GM23248 (cell line): Measurements from ENCODE around the gene PREX1. TPM values are rescaled to one million over a fixed set of nuclear protein-coding genes. Genes with fewer than 3 reads are reported as not detected.

ENCODE experiments used
- DNase-seq: peaks from one replicate; pipeline ENCODE4 v3.0.0-alpha.2; 2015
- H2AFZ ChIP-seq: fragments of 200-600 bp; sonication (generic); 2 replicates; pipeline ENCODE4 v1.6.1; 2016; ENCODE audit warnings: antibody characterized with exemption
- H3F3A ChIP-seq: fragments of 200-600 bp; sonication (generic); 2 replicates; pipeline ENCODE4 v1.6.1; 2016; ENCODE audit warnings: mild to moderate bottlenecking, antibody characterized with exemption, mixed run types; ENCODE audit not compliant: insufficient read depth
- H3K27ac ChIP-seq: fragments of 200-600 bp; sonication (generic); 2 replicates; pipeline ENCODE4 v1.5.1; 2016; ENCODE audit warnings: mild to moderate bottlenecking
- H3K27me3 ChIP-seq: fragments of 200-600 bp; sonication (generic); replicated peaks from 2 replicates; pipeline ENCODE4 v1.6.1; 2016; ENCODE audit warnings: mild to moderate bottlenecking; ENCODE audit not compliant: insufficient read depth
- H3K36me3 ChIP-seq: fragments of 200-600 bp; sonication (generic); 2 replicates; pipeline ENCODE4 v1.6.1; 2016; ENCODE audit warnings: low read depth, mild to moderate bottlenecking
- H3K4me1 ChIP-seq: fragments of 200-600 bp; sonication (generic); 2 replicates; pipeline ENCODE4 v1.6.1; 2016; ENCODE audit warnings: mild to moderate bottlenecking; ENCODE audit not compliant: insufficient read depth
- H3K4me2 ChIP-seq: fragments of 200-600 bp; sonication (generic); one replicate; pipeline ENCODE4 v1.6.1; 2016; ENCODE audit warnings: mild to moderate bottlenecking; ENCODE audit not compliant: unreplicated experiment
- H3K4me3 ChIP-seq: fragments of 200-600 bp; sonication (generic); 2 replicates; pipeline ENCODE4 v1.5.1; 2016; ENCODE audit warnings: mild to moderate bottlenecking
- H3K79me2 ChIP-seq: fragments of 200-600 bp; sonication (generic); 2 replicates; pipeline ENCODE4 v1.6.1; 2016; ENCODE audit warnings: mild to moderate bottlenecking; ENCODE audit not compliant: insufficient read depth
- H3K9ac ChIP-seq: fragments of 200-600 bp; sonication (generic); 2 replicates; pipeline ENCODE4 v1.6.1; 2016; ENCODE audit warnings: mild to moderate bottlenecking
- H3K9me2 ChIP-seq: fragments of 200-600 bp; sonication (generic); 2 replicates; pipeline ENCODE4 v1.6.1; 2016; ENCODE audit warnings: mixed run types, mild to moderate bottlenecking, moderate library complexity; ENCODE audit not compliant: insufficient read depth
- H3K9me3 ChIP-seq: fragments of 200-600 bp; sonication (generic); one replicate; pipeline ENCODE4 v1.6.1; 2017; ENCODE audit warnings: low read depth
- H4K20me1 ChIP-seq: fragments of 200-600 bp; sonication (generic); 2 replicates; pipeline ENCODE4 v1.6.0; 2016; ENCODE audit not compliant: insufficient read depth
- EZH2 ChIP-seq: fragments of 200-600 bp; sonication (generic); IDR thresholded peaks from 2 replicates; pipeline ENCODE4 v1.6.1; 2018; ENCODE audit warnings: antibody characterized with exemption, mild to moderate bottlenecking; ENCODE audit not compliant: insufficient read depth, poor library complexity, severe bottlenecking
- EZH2phosphoT487 ChIP-seq: fragments of 200-600 bp; sonication (generic); IDR thresholded peaks from 2 replicates; pipeline ENCODE4 v1.6.1; 2018; ENCODE audit warnings: antibody characterized with exemption, moderate library complexity, mild to moderate bottlenecking, low read depth; ENCODE audit not compliant: insufficient read depth
- WGBS, 2 experiments: methylation state at CpG; one replicate each; pipeline ENCODE4 v1.1.6; 2015 to 2017; ENCODE audit warnings: low lambda C conversion rate in 2 of 2, low coverage in 1 of 2; ENCODE audit errors: missing lambda C conversion rate in 2 of 2; 5-methylcytosine and 5-hydroxymethylcytosine counted together
- in situ Hi-C: fragments of 300-500 bp; cut with MboI; formaldehyde crosslinking; loops from 2 replicates; pipeline ENCODE4 v1.15.0; 2020
- polyA plus RNA-seq: library from polyadenylated mRNA; unstranded; fragments of >200 nt; fragmentation: Nextera tagmentation; extraction: Ambion mirVana; gene quantifications from 2 replicates; pipeline ENCODE4 v1.2.1, GENCODE V29; 2016
- total RNA-seq: library from RNA; depleted of rRNA; stranded (reverse); fragments of >200 nt; shearing (Covaris generic); gene quantifications from 2 replicates; pipeline ENCODE4 v1.2.3, GENCODE V29; 2014

The PREX1 gene
- total and polyA plus RNA-seq, 2 experiments from 2014 or later = 0.13 to 0.65 TPM

DNA sequence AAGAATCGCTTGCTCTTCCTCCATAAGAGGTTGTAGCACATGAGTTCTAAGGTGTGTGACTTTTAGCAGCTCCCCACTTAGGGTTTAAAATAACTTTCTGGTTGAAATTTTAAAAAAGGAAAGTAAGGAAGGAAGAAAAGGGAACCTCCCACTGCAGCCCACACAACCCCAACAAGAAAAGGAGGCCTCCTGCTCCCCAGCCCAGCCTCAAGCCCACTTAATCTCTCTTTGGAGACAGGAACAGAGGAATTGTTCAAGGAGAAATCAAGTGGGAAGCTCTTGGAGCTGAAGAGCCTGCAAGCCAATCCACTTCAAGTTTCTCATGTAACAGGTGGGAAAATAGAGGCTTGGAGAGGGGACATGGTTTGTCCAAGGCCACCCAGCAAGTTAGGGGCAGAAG is 39.1 kb upstream of the PREX1 start:
- 70 to 85% methylated on average over 1 of the region's 1 CpG for WGBS, 2 experiments
- no peak overlapping the region for H3K27ac ChIP-seq
- H2AFZ ChIP-seq = no peak overlapping the region
- H4K20me1 ChIP-seq = no peaks in the 10 kb centered on the region
- no peaks in the 10 kb centered on the region for H3K79me2 ChIP-seq
- no peak overlapping the region for H3K4me3 ChIP-seq
- no peak for TF ChIP-seq EZH2phosphoT487
- TF ChIP-seq EZH2 = no peak
- H3K36me3 ChIP-seq = no peaks in the 10 kb centered on the region
- H3K9me3 ChIP-seq = no peaks in the 10 kb centered on the region
- no peak overlapping the region for H3K4me2 ChIP-seq
- no peaks in the 10 kb centered on the region for H3F3A ChIP-seq
- H3K27me3 ChIP-seq = peaks cover 20% of the 10 kb centered on the region
- in situ Hi-C loops = no loop called here
- H3K9me2 ChIP-seq = no peaks in the 10 kb centered on the region
- no peaks in the 10 kb centered on the region for H3K4me1 ChIP-seq
- no peak overlapping the region for H3K9ac ChIP-seq
- no peak for DNase-seq

DNA sequence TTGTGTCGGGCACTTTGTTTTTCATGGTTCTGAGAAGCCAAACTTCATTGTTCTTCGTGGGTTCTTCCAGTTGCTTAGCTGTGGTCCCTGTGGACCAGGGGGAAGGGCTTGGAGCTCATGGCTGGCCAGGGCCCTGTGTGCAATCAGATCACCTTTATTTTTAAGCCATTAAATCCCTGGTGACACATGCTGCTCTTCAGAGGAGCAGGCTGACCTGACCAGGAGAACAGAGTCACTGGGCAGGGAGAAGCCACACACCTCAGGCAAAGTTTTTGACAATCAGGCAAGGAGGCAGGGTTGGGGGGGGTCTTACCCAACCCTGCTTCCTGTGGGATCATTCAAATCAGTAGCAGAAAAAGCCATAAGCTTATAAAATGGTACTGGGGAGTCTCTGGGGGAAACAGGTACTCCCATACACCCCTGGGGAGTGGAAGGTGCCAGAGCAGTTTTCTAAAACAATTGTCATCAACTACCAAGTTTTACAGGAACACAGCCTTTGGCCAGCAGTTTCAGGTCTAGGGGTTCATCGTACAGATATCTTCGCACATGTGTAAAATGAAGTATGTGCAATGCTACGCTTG is 37.0 kb upstream of the PREX1 start:
- TF ChIP-seq EZH2 (no peak), EZH2phosphoT487 (no peak)
- no peaks in the 10 kb centered on the region for H3F3A ChIP-seq
- no peak overlapping the region for H3K9ac ChIP-seq
- no peaks in the 10 kb centered on the region for H3K36me3 ChIP-seq
- H2AFZ ChIP-seq = no peak overlapping the region
- peaks cover 20% of the 10 kb centered on the region for H3K27me3 ChIP-seq
- no peaks in the 10 kb centered on the region for H3K9me2 ChIP-seq
- DNase-seq = no peak
- H3K9me3 ChIP-seq = no peaks in the 10 kb centered on the region
- H3K27ac ChIP-seq = no peak overlapping the region
- H3K79me2 ChIP-seq = no peaks in the 10 kb centered on the region
- H3K4me2 ChIP-seq = no peak overlapping the region
- H3K4me1 ChIP-seq = no peaks in the 10 kb centered on the region
- in situ Hi-C loops = no loop called here
- no peak overlapping the region for H3K4me3 ChIP-seq
- no peaks in the 10 kb centered on the region for H4K20me1 ChIP-seq
- WGBS, 2 experiments = 77 to 78% methylated on average over 5 of the region's 5 CpGs

DNA sequence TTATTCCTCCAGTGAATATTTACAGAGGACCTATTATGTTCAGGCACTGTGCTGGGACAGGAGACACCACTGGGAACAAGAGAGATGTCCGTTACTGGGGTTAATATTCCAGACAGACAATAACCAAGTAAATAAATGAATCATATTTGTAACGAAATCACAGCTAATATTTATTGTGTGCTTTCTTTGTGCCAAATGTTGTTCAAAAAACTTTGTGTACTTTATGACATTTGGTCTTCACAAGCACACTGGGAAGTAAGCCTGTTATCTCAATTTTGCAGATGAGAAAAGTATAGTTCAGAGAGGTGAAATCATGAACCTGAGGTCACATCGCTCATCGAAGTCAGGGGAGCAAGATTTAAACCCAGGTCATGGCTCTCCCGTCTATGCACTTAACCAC is 36.5 kb upstream of the PREX1 start:
- Histone ChIP-seq H3K27ac (no peak overlapping the region), H3K27me3 (peaks cover 20% of the 10 kb centered on the region), H3K9me2 (no peaks in the 10 kb centered on the region), H3F3A (no peaks in the 10 kb centered on the region), H3K4me1 (no peaks in the 10 kb centered on the region), H3K9me3 (no peaks in the 10 kb centered on the region), H3K4me3 (no peak overlapping the region), H3K9ac (no peak overlapping the region), H2AFZ (no peak overlapping the region), H3K79me2 (no peaks in the 10 kb centered on the region), H3K36me3 (no peaks in the 10 kb centered on the region), H3K4me2 (no peak overlapping the region), H4K20me1 (no peaks in the 10 kb centered on the region)
- 57 to 60% methylated on average over 5 of the region's 5 CpGs for WGBS, 2 experiments
- in situ Hi-C loops = no loop called here
- TF ChIP-seq EZH2phosphoT487 (no peak), EZH2 (no peak)
- DNase-seq = no peak

DNA sequence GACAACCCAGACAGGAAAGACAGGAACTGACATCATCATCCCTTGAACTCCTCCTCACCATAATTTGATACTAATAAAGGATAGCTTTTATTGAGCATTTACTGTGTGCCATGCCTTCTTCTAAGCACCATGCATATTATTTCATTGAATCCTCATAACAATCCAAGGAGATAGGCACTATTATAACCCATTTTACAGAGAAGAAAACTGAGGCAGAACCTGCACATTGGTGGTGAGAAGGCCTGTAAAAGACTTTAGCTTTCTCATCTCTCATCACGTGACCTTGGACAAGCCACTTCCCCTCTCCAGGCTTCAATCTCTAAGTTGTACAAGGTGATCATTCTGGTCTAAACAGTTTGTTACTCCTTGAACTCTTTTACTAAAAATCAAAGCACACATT is 34.5 kb upstream of the PREX1 start:
- no peak overlapping the region for H3K27ac ChIP-seq
- no peak for TF ChIP-seq EZH2phosphoT487
- no peak for TF ChIP-seq EZH2
- H3K4me2 ChIP-seq = no peak overlapping the region
- no peak overlapping the region for H3K9ac ChIP-seq
- H3K79me2 ChIP-seq = no peaks in the 10 kb centered on the region
- H3K9me2 ChIP-seq = no peaks in the 10 kb centered on the region
- DNase-seq = no peak
- no peaks in the 10 kb centered on the region for H3K9me3 ChIP-seq
- peaks cover 20% of the 10 kb centered on the region for H3K27me3 ChIP-seq
- WGBS, 2 experiments = 78 to 87% methylated on average over 1 of the region's 1 CpG
- H4K20me1 ChIP-seq = no peaks in the 10 kb centered on the region
- no peak overlapping the region for H3K4me3 ChIP-seq
- H3K4me1 ChIP-seq = no peaks in the 10 kb centered on the region
- H2AFZ ChIP-seq = no peak overlapping the region
- H3F3A ChIP-seq = no peaks in the 10 kb centered on the region
- in situ Hi-C loops = no loop called here
- H3K36me3 ChIP-seq = no peaks in the 10 kb centered on the region

DNA sequence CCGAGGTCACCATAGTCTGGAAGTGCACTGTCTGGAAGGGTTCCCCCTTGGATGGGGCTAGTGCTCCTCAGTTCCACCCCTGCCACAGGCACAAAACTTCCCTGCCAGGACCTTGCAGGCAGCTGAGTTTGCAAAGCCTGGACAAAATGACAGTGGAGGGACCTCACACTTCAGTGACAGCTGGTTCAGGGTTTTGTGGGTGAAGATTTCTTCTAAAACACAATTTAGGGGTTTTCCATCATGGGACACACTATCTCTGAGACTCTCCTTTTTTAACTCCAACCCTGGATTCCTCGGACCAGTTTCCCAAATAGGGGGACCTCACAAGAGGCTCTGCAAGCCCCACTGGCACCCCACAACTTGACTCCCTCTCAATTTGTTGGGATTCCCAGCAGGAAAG is 33.6 kb upstream of the PREX1 start:
- DNase-seq = no peak
- Histone ChIP-seq H3K9ac (no peak overlapping the region), H3K27me3 (peaks cover 20% of the 10 kb centered on the region), H3K9me3 (no peaks in the 10 kb centered on the region), H4K20me1 (no peaks in the 10 kb centered on the region), H3K4me3 (no peak overlapping the region), H2AFZ (no peak overlapping the region), H3K36me3 (no peaks in the 10 kb centered on the region), H3K79me2 (no peaks in the 10 kb centered on the region), H3K4me2 (no peak overlapping the region), H3K27ac (no peak overlapping the region), H3K4me1 (no peaks in the 10 kb centered on the region), H3F3A (no peaks in the 10 kb centered on the region), H3K9me2 (no peaks in the 10 kb centered on the region)
- 72 to 91% methylated on average over 2 of the region's 2 CpGs for WGBS, 2 experiments
- in situ Hi-C loops = no loop called here
- no peak for TF ChIP-seq EZH2phosphoT487
- no peak for TF ChIP-seq EZH2
